PC-3 (cell line): ENCODE measurements around the gene HDAC4. TPM values are rescaled to one million over a fixed set of nuclear protein-coding genes. Genes with fewer than 3 reads are reported as not detected.

Source experiments
- ATAC-seq: fragments of 200-7000 bp; cut with Tn5 transposase; 2 replicates; pipeline ENCODE4 v1.9.1; 2020; ENCODE audit warnings: mild to moderate bottlenecking, moderate library complexity
- BruUV-seq: library from RNA; stranded (reverse); fragments of 400-500 nt; replicated peaks from 2 replicates; lab custom pipeline; 2021; lab: Mats Ljungman, UMichigan
- CTCF ChIA-PET: fragments of 300-600 bp; sonication (Branson Sonifier 250); formaldehyde crosslinking; loops from one replicate; lab custom pipeline; 2022; ENCODE audit warnings: antibody characterized with exemption; lab: Charles Lee
- POLR2A ChIA-PET: fragments of 300-600 bp; sonication (Branson Sonifier 250); formaldehyde crosslinking; loops from one replicate; lab custom pipeline; 2022; ENCODE audit warnings: antibody characterized with exemption; ENCODE audit not compliant: unreplicated experiment; lab: Charles Lee
- DNase-seq: peaks from one replicate; pipeline ENCODE4 v3.0.0-alpha.2; 2015
- H2AFZ ChIP-seq: fragments of 300-600 bp; sonication (generic); 2 replicates; pipeline ENCODE4 v1.6.0; 2016; ENCODE audit warnings: antibody characterized with exemption, low read length
- H3F3A ChIP-seq: fragments of 300-600 bp; sonication (generic); one replicate; pipeline ENCODE4 v1.6.0; 2017; ENCODE audit warnings: antibody characterized with exemption, low read length, control low read depth, mild to moderate bottlenecking; ENCODE audit not compliant: unreplicated experiment
- H3K27ac ChIP-seq: fragments of 300-600 bp; sonication (generic); 2 replicates; pipeline ENCODE4 v1.5.1; 2016; ENCODE audit warnings: mild to moderate bottlenecking, low read length
- H3K27me3 ChIP-seq: fragments of 300-600 bp; sonication (generic); 2 replicates; pipeline ENCODE4 v1.6.1; 2016; ENCODE audit warnings: low read length, mixed read lengths
- H3K36me3 ChIP-seq: fragments of 300-600 bp; sonication (generic); 2 replicates; pipeline ENCODE4 v1.6.1; 2016; ENCODE audit warnings: low read depth, mixed run types, low read length, mixed read lengths
- H3K4me1 ChIP-seq: fragments of 300-600 bp; sonication (generic); 2 replicates; pipeline ENCODE4 v1.5.1; 2016; ENCODE audit warnings: low read length; ENCODE audit not compliant: insufficient read depth
- H3K4me2 ChIP-seq: fragments of 300-600 bp; sonication (generic); 2 replicates; pipeline ENCODE4 v1.6.0; 2016; ENCODE audit warnings: low read length
- H3K4me3 ChIP-seq: fragments of 300-600 bp; sonication (generic); 2 replicates; pipeline ENCODE4 v1.5.1; 2016; ENCODE audit warnings: mild to moderate bottlenecking, low read length, mixed read lengths
- H3K79me2 ChIP-seq: fragments of 300-600 bp; sonication (generic); 2 replicates; pipeline ENCODE4 v1.6.1; 2017; ENCODE audit warnings: low read length, mixed read lengths
- H3K9ac ChIP-seq: fragments of 300-600 bp; sonication (generic); 2 replicates; pipeline ENCODE4 v1.6.0; 2016; ENCODE audit warnings: mild to moderate bottlenecking, low read length
- H3K9me2 ChIP-seq: fragments of 300-600 bp; sonication (generic); replicated peaks from 2 replicates; pipeline ENCODE4 v1.6.1; 2016; ENCODE audit warnings: mixed run types, low read length, mixed read lengths
- H3K9me3 ChIP-seq: fragments of 300-600 bp; sonication (generic); 2 replicates; pipeline ENCODE4 v1.6.1; 2016; ENCODE audit warnings: low read length, mixed read lengths
- H4K20me1 ChIP-seq: fragments of 300-600 bp; sonication (generic); 2 replicates; pipeline ENCODE4 v1.6.1; 2016; ENCODE audit warnings: low read length, mixed read lengths
- CTCF ChIP-seq: fragments of 300-600 bp; sonication (generic); conservative IDR thresholded peaks from 2 replicates; pipeline ENCODE4 v1.5.1; 2017; ENCODE audit warnings: antibody characterized with exemption, low read depth, mild to moderate bottlenecking, low read length
- EZH2 ChIP-seq: fragments of 300-600 bp; sonication (generic); IDR thresholded peaks from one replicate; pipeline ENCODE4 v1.6.1; 2017; ENCODE audit warnings: antibody characterized with exemption, mild to moderate bottlenecking, low read length; ENCODE audit not compliant: unreplicated experiment
- EZH2phosphoT487 ChIP-seq: fragments of 300-600 bp; sonication (generic); IDR thresholded peaks from 2 replicates; pipeline ENCODE4 v1.6.1; 2018; ENCODE audit warnings: mild to moderate bottlenecking, antibody characterized with exemption, low read length, borderline replicate concordance
- intact Hi-C: fragments of 100-400 bp; cut with micrococcal nuclease; formaldehyde crosslinking; loops from 2 replicates; pipeline ENCODE4 v1.9.0; 2023
- total RNA-seq: library from RNA; depleted of rRNA; stranded (reverse); fragments of >200 nt; gene quantifications from 2 replicates; pipeline ENCODE4 v1.2.3, GENCODE V29; 2014

Gene HDAC4
- total RNA-seq, 1 experiment from 2014 or later, result 8.5 TPM

DNA sequence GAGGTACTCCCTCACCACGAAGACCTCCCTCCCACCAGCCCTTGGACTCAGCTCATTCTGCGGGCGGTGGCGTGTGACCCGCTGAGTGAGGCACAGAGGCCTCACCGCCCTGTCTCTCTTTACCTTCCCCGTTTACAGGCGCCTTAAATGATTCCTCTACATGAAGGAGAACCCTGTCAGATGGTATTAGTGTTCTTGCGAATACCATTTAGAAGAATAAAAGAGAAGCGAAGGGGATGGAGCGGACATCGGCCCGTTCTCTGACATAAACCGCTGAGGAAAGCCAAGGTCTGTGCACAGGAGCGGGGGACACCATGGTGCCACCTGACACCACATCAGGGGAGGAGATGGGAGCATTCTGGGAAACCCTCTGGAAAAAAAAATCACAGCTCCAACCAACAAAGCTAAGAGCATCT lies 179.8 kb downstream of the HDAC4 start:
- BruUV-seq, result no TSS peak
- Histone ChIP-seq H3K4me1 (no peaks in the 10 kb centered on the region), H3K36me3 (no peaks in the 10 kb centered on the region), H3K9me2 (no peaks in the 10 kb centered on the region), H2AFZ (no peak overlapping the region), H3F3A (no peaks in the 10 kb centered on the region), H3K4me3 (no peak overlapping the region), H3K27ac (no peak overlapping the region), H3K9me3 (no peaks in the 10 kb centered on the region), H3K9ac (no peak overlapping the region), H3K4me2 (no peak overlapping the region), H4K20me1 (no peaks in the 10 kb centered on the region), H3K79me2 (no peaks in the 10 kb centered on the region), H3K27me3 (no peaks in the 10 kb centered on the region)
- ATAC-seq, result no peak
- ChIA-PET CTCF (no interaction called here), POLR2A (no interaction called here)
- DNase-seq, result no peak
- intact Hi-C loops, result no loop called here
- TF ChIP-seq EZH2, result no peak
- TF ChIP-seq CTCF, result no peak
- TF ChIP-seq EZH2phosphoT487, result no peak

DNA sequence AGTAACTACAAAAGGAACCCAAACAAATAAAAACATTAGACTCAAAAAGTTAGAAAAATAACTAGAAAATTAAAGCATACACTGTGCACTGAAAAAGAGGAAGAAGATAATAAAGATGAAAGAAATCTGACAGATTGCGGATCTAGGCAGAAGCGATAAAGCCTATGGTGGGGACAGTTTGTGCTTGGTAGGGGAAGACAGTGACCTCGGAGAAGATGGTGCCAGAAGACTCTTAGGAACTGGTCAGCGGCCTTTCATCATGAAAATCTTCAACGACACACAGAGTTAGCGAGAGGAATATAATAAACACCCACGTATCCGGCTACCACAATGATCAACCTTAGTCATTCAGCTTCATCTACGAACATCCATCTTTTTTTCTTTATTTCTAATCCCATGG lies 180.5 kb downstream of the HDAC4 start:
- no peaks in the 10 kb centered on the region for H3K79me2 ChIP-seq
- H4K20me1 ChIP-seq, result no peaks in the 10 kb centered on the region
- no TSS peak for BruUV-seq
- no peak overlapping the region for H3K27ac ChIP-seq
- intact Hi-C loops, result no loop called here
- no peaks in the 10 kb centered on the region for H3K27me3 ChIP-seq
- no peak for DNase-seq
- no peaks in the 10 kb centered on the region for H3K4me1 ChIP-seq
- POLR2A ChIA-PET, result no interaction called here
- H3F3A ChIP-seq, result no peaks in the 10 kb centered on the region
- H2AFZ ChIP-seq, result no peak overlapping the region
- CTCF ChIA-PET, result no interaction called here
- H3K9me3 ChIP-seq, result no peaks in the 10 kb centered on the region
- H3K9ac ChIP-seq, result no peak overlapping the region
- no peak overlapping the region for H3K4me2 ChIP-seq
- H3K36me3 ChIP-seq, result no peaks in the 10 kb centered on the region
- H3K9me2 ChIP-seq, result no peaks in the 10 kb centered on the region
- no peak for TF ChIP-seq EZH2phosphoT487
- TF ChIP-seq CTCF, result no peak
- no peak for TF ChIP-seq EZH2
- no peak overlapping the region for H3K4me3 ChIP-seq
- ATAC-seq, result no peak

DNA sequence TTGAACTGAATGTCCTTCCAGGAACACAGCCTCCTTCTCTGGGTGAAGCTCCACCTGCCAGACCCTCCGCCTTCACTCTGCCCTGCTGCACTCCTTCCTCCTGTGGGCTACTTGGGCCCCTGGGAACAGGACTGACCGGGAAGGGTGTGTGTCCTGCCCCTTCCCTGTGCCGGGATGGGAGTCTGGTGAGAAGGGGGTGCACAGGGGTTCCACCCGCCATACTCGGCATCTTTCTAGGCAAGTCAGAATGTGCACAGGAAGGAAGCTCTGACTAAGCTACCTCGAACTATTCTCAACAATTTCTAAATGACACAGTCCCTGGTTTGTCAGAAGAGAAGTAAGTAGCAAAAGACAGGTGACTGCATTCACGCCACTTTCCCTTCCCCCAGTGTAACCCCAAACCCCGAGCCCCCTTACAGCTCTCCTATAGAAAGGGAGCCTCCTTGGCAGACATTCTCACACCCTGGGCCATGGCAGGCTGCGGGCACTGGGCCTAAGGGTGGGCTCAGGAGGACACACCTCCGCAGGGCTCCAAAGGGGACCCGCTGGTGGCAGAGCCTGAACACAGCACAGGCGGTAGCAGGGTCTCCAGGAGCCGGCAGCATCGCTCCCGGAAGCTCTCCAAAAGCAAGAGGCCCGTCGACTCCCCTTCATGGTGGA lies 184.1 kb downstream of the HDAC4 start:
- Histone ChIP-seq H3K36me3 (no peaks in the 10 kb centered on the region), H3K9ac (no peak overlapping the region), H3K4me3 (no peak overlapping the region), H2AFZ (no peak overlapping the region), H3K9me3 (no peaks in the 10 kb centered on the region), H3K27ac (no peak overlapping the region), H3K9me2 (no peaks in the 10 kb centered on the region), H3F3A (no peaks in the 10 kb centered on the region), H3K79me2 (no peaks in the 10 kb centered on the region), H3K27me3 (no peaks in the 10 kb centered on the region), H3K4me1 (no peaks in the 10 kb centered on the region), H4K20me1 (no peaks in the 10 kb centered on the region), H3K4me2 (no peak overlapping the region)
- DNase-seq (no peak), ATAC-seq (no peak)
- TF ChIP-seq CTCF (no peak), EZH2phosphoT487 (no peak), EZH2 (no peak)
- intact Hi-C loops, result no loop called here
- BruUV-seq, result no TSS peak
- ChIA-PET CTCF (no interaction called here), POLR2A (no interaction called here)
